ENCODE results near the gene HIGD1C. TPM values are rescaled to one million over a fixed set of nuclear protein-coding genes. Genes with fewer than 3 reads are reported as not detected.
A peak's percentile ranks its signal among the peaks of the same experiment; 100 is the strongest.
"Not testable (repeated sequence)": the region's sequence is repeated elsewhere in the genome, so short reads cannot be mapped to it uniquely, and the experiment has no call there.

Gene HIGD1C
- total RNA-seq, 1 donor from 2014 or later: not detected

DNA sequence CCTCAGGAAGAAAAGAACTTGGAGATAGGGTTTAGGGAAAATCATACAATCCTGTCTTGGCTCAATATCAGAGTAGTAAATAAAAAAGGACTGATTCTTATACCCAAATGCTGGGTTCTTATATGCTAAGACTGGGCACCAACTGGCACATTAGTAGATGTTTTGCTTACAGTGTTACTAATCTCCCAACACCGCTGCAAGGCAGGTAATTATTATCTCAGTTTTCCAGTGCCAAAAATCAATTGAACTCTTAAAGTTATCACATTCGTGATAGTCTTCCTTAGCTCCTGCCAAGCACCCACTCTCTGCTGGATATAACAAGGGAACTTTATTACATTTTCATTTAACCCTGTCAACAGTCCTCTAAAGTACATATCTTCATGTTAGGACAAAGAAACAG, 25.0 kb upstream of the HIGD1C start:
- DNase-seq (no peak), ATAC-seq (ENCODE audit: low read depth) (no peak)
- Mint-ChIP-seq H3K9me3 (no peaks in the 10 kb centered on the region), H3K27me3 (no peaks in the 10 kb centered on the region), H3K4me1 (peaks cover 81% of the 10 kb centered on the region), H3K27ac (peak overlapping the region; percentile 98), H3K4me3 (peak overlapping the region; percentile 97), H3K36me3 (ENCODE audit: low read depth) (peaks cover 43% of the 10 kb centered on the region)
- ChIA-PET CTCF (interaction anchor here (0.9 to 6.2 kb wide), 2 partner anchors 59 to 162 kb away, joined by 3 to 42 read pairs; no protein-coding TSS in a partner anchor), POLR2A (interaction anchor here (1.1 kb wide), 1 partner anchor 399 kb away, joined by 4 read pairs; no protein-coding TSS in a partner anchor)
- TF ChIP-seq, protein P1, sequence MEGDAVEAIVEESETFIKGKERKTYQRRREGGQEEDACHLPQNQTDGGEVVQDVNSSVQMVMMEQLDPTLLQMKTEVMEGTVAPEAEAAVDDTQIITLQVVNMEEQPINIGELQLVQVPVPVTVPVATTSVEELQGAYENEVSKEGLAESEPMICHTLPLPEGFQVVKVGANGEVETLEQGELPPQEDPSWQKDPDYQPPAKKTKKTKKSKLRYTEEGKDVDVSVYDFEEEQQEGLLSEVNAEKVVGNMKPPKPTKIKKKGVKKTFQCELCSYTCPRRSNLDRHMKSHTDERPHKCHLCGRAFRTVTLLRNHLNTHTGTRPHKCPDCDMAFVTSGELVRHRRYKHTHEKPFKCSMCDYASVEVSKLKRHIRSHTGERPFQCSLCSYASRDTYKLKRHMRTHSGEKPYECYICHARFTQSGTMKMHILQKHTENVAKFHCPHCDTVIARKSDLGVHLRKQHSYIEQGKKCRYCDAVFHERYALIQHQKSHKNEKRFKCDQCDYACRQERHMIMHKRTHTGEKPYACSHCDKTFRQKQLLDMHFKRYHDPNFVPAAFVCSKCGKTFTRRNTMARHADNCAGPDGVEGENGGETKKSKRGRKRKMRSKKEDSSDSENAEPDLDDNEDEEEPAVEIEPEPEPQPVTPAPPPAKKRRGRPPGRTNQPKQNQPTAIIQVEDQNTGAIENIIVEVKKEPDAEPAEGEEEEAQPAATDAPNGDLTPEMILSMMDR (IDR thresholded peaks at IDR 0.05): no peak
- intact Hi-C loops (cut with micrococcal nuclease): loop anchor here (10.0 kb wide), 2 partner anchors 397 to 437 kb away; partner anchors contain the start of gene BIN2

DNA sequence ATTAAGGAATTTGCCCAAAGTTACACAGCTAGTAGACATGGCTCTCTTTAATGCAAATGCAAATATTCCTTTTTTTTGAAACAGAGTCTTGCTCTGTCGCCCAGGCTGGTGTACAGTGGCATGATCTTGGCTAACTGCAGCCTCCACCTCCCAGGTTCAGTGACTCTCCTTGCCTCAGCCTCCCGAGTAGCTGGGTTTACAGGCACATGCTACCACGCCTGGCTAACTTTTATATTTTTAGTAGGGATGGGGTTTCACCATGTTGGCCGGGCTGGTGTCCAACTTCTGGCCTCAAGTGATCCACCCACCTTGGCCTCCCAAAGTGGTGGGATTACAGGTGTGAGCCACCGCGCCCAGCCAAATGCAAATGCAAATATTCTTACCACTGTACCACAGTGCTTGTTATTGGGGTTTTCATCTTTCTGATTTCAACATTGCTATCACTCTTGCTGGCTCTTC, 24.5 kb upstream of the HIGD1C start:
- DNase-seq (no peak), ATAC-seq (ENCODE audit: low read depth) (no peak)
- peak overlapping the region; percentile 98 for H3K27ac Mint-ChIP-seq
- no peaks in the 10 kb centered on the region for H3K27me3 Mint-ChIP-seq
- peak overlapping the region; percentile 97 for H3K4me3 Mint-ChIP-seq
- H3K4me1 Mint-ChIP-seq: peaks cover 81% of the 10 kb centered on the region
- H3K9me3 Mint-ChIP-seq: no peaks in the 10 kb centered on the region
- ChIA-PET CTCF (interaction anchor here (1.1 to 6.2 kb wide), 2 partner anchors 58 to 102 kb away, joined by 4 to 42 read pairs; no protein-coding TSS in a partner anchor), POLR2A (interaction anchor here (0.6 kb wide), 1 partner anchor 10 kb away, joined by 3 read pairs; no protein-coding TSS in a partner anchor)
- peaks cover 47% of the 10 kb centered on the region for H3K36me3 Mint-ChIP-seq (ENCODE audit: low read depth)
- TF ChIP-seq, protein P1 (IDR thresholded peaks at IDR 0.05): no peak
- intact Hi-C loops (cut with micrococcal nuclease): loop anchor here (10.0 kb wide), 2 partner anchors 397 to 437 kb away; partner anchors contain the start of gene BIN2

DNA sequence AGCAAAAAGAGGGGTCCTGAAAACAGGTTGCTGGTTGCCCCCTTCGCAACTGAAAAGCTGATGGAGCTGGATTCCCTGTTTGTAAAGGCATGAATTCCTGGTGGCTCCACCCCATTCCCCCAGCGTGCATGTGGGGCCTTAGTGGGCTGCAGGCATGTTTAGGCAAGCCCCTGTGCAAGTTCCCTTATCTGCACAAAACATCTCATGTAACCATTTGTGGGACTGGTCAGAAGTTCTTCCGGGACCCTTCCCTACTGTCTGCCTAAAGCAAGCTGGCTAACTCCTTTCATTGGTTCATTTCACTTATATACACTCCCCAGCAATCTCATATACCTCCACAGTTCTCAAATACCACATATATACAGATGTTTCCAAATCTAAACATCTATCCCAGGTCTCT, 24.0 kb upstream of the HIGD1C start:
- intact Hi-C loops (cut with micrococcal nuclease): loop anchor here (10.0 kb wide), 2 partner anchors 396 to 436 kb away; partner anchors contain the start of gene BIN2
- Mint-ChIP-seq H3K36me3 (ENCODE audit: low read depth) (peaks cover 53% of the 10 kb centered on the region), H3K27me3 (no peaks in the 10 kb centered on the region), H3K27ac (peak overlapping the region; percentile 98), H3K4me1 (peaks cover 83% of the 10 kb centered on the region), H3K4me3 (peak overlapping the region; percentile 97), H3K9me3 (no peaks in the 10 kb centered on the region)
- TF ChIP-seq, protein P1 (IDR thresholded peaks at IDR 0.05): no peak
- POLR2A ChIA-PET: interaction anchor here (0.6 kb wide), 1 partner anchor 10 kb away, joined by 3 read pairs; no protein-coding TSS in a partner anchor
- DNase-seq (no peak), ATAC-seq (ENCODE audit: low read depth) (no peak)
- CTCF ChIA-PET: interaction anchor here (1.1 to 6.2 kb wide), 2 partner anchors 58 to 103 kb away, joined by 4 to 42 read pairs; no protein-coding TSS in a partner anchor

DNA sequence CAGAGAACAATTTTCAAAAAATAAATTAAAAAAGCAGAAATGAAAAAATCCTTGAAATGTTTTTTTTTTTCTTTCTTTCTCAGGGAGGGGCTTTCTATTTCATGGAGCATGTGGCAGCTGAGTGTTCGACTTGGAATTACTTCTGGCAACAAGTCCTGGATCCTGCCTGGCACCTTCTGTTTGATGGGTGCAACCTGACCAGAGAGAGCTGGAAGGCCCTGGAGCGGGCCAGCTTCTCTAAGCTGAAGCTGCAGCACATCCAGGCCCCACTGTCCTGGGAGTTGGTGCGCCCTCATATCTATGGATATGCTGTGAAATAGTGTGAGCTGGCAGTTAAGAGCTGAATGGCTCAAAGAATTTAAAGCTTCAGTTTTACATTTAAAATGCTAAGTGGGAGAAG, 22.5 kb upstream of the HIGD1C start:
- Mint-ChIP-seq H3K36me3 (ENCODE audit: low read depth) (peaks cover 63% of the 10 kb centered on the region), H3K27ac (peak overlapping the region; percentile 47), H3K4me1 (peaks cover 87% of the 10 kb centered on the region), H3K4me3 (no peak overlapping the region), H3K9me3 (no peaks in the 10 kb centered on the region), H3K27me3 (no peaks in the 10 kb centered on the region)
- DNase-seq: no peak
- CTCF ChIA-PET: interaction anchor here (1.6 kb wide), 1 partner anchor 57 kb away, joined by 3 read pairs; no protein-coding TSS in a partner anchor
- no peak for ATAC-seq (ENCODE audit: low read depth)
- POLR2A ChIA-PET: interaction anchor here (0.6 to 0.7 kb wide), 2 partner anchors 34 to 549 kb away, joined by 4 to 5 read pairs; no protein-coding TSS in a partner anchor
- intact Hi-C loops (cut with micrococcal nuclease): loop anchor here (10.0 kb wide), 2 partner anchors 395 to 435 kb away; partner anchors contain the start of gene BIN2
- TF ChIP-seq, protein P1 (IDR thresholded peaks at IDR 0.05): no peak

DNA sequence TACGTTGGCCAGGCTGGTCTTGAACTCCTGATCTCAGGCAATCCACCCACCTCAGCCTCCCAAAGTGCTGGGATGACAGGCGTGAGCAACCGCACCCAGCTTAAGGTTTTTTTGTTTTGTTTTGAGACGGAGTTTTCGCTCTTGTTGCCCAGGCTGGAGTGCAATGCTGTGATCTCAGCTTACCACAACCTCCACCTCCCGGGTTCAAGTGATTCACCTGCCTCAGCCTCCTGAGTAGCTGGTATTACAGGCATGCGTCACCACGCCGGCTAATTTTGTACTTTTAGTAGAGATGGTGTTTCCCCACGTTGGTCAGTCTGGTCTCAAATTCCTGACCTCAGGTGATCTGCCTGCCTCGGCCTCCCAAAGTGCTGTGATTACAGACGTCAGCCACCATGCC, 21.9 kb upstream of the HIGD1C start:
- H3K4me3 Mint-ChIP-seq; ATAC-seq (ENCODE audit: low read depth); H3K9me3 Mint-ChIP-seq; DNase-seq; H3K27me3 Mint-ChIP-seq; intact Hi-C loops (cut with micrococcal nuclease): not testable (repeated sequence)
- H3K36me3 Mint-ChIP-seq (ENCODE audit: low read depth): peaks cover 59% of the 10 kb centered on the region
- H3K27ac Mint-ChIP-seq: peak overlapping the region; percentile 31
- POLR2A ChIA-PET: interaction anchor here (0.6 kb wide), 1 partner anchor 33 kb away, joined by 5 read pairs; no protein-coding TSS in a partner anchor
- CTCF ChIA-PET: interaction anchor here (1.6 kb wide), 1 partner anchor 56 kb away, joined by 3 read pairs; no protein-coding TSS in a partner anchor
- H3K4me1 Mint-ChIP-seq: peaks cover 86% of the 10 kb centered on the region

All from activated B cell treated with CpG ODN at 0.5 μM for 24 hours (primary cell).